HG02884 (cell line): ENCODE results near the gene LRP3.
"Not testable (repeated sequence)": the region's sequence is repeated elsewhere in the genome, so short reads cannot be mapped to it uniquely, and the experiment has no call there.

Experiments used
- ATAC-seq: cut with Tn5 transposase; IDR thresholded peaks from one replicate; pipeline ENCODE4 v1.9.1; 2021; ENCODE audit warnings: mild to moderate bottlenecking, moderate library complexity; ENCODE audit not compliant: unreplicated experiment

LRP3 gene

GRCh38 chr19:33193865-33194362, at the start of gene LRP3:
TSS of gene LRP3 (plus strand) at chr19:33194330. CDS start at chr19:33194786, 456 bp downstream.
- no peak for ATAC-seq

- no peak for ATAC-seq
Measured at GRCh38 chr19:33146209-33146608, 47.9 kb upstream of the LRP3 start.

- ATAC-seq: no peak
Measured at GRCh38 chr19:33147538-33147937, 46.6 kb upstream of the LRP3 start.

- no peak for ATAC-seq
Measured at GRCh38 chr19:33150852-33151518, 43.1 kb upstream of the LRP3 start.

GRCh38 chr19:33152176-33152575, 42.0 kb upstream of the LRP3 start:
- no peak for ATAC-seq

GRCh38 chr19:33152625-33153024, 41.5 kb upstream of the LRP3 start:
- ATAC-seq: not testable (repeated sequence)

GRCh38 chr19:33154313-33154712, 39.8 kb upstream of the LRP3 start:
- ATAC-seq: not testable (repeated sequence)

- no peak for ATAC-seq
Measured at GRCh38 chr19:33156334-33156733, 37.8 kb upstream of the LRP3 start.

- ATAC-seq: no peak
Measured at GRCh38 chr19:33157906-33158305, 36.2 kb upstream of the LRP3 start.

- no peak for ATAC-seq
Measured at GRCh38 chr19:33158365-33158764, 35.8 kb upstream of the LRP3 start.

GRCh38 chr19:33159149-33159548, 35.0 kb upstream of the LRP3 start:
- no peak for ATAC-seq

- ATAC-seq: no peak
Measured at GRCh38 chr19:33159893-33160292, 34.2 kb upstream of the LRP3 start.

- no peak for ATAC-seq
Measured at GRCh38 chr19:33161201-33161600, 32.9 kb upstream of the LRP3 start.

GRCh38 chr19:33163481-33163880, 30.6 kb upstream of the LRP3 start:
- ATAC-seq: no peak

GRCh38 chr19:33166037-33166436, 28.1 kb upstream of the LRP3 start:
- ATAC-seq: not testable (repeated sequence)

GRCh38 chr19:33167438-33167837, 26.7 kb upstream of the LRP3 start:
- ATAC-seq: no peak

GRCh38 chr19:33168528-33168927, 25.6 kb upstream of the LRP3 start:
- no peak for ATAC-seq

- no peak for ATAC-seq
Measured at GRCh38 chr19:33171222-33171795, 22.8 kb upstream of the LRP3 start.

- ATAC-seq: no peak
Measured at GRCh38 chr19:33171916-33172359, 22.2 kb upstream of the LRP3 start.

- no peak for ATAC-seq
Measured at GRCh38 chr19:33174186-33174585, 19.9 kb upstream of the LRP3 start.

GRCh38 chr19:33175156-33175782, 18.9 kb upstream of the LRP3 start:
- ATAC-seq: no peak
